ENCODE results near the gene DNAJC3.
"Not testable (repeated sequence)": the region's sequence is repeated elsewhere in the genome, so short reads cannot be mapped to it uniquely, and the experiment has no call there.

Gene DNAJC3

DNA sequence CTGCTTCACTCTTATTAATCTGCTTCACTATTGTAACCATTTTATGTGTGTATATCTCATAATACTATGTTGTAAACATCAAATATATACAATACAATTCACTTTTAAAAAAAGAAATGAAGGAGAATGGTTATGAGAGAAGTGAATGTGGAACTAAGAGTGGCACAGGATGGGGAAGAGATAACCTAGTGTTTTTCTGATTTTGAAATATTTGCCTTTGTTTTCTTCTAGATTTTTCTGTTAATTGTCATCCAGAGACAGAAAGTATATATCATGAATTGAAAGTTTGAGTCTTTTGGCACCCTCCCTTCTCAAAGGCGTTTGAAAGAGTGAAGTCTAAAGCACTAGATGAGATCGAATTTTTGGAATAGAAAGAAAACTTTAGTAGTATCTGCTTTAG lies 2.8 kb downstream of the DNAJC3 start:
- no peak overlapping the region for H3K4me3 ChIP-seq (ENCODE audit: low read length in 2 of 2)
- no peaks in the 10 kb centered on the region for H3K36me3 ChIP-seq (replicated peaks in 1 of 2; ENCODE audit: control insufficient read depth in 2 of 2, insufficient read depth in 2 of 2, low read length in 2 of 2)
- no peak overlapping the region for H3K18ac ChIP-seq (ENCODE audit: low read length)
- H3K9me3 ChIP-seq (replicated peaks in 1 of 2; ENCODE audit: control insufficient read depth in 2 of 2, insufficient read depth in 1 of 2, low read depth in 1 of 2, low read length in 2 of 2), result peaks cover 0 to 3% of the 10 kb centered on the region in 2 donors
- no peak overlapping the region for H2AK5ac ChIP-seq (ENCODE audit: low read depth, low read length)
- no peak overlapping the region for H2BK15ac ChIP-seq (ENCODE audit: low read length)
- H2BK120ac ChIP-seq (ENCODE audit: low read depth, low read length), result no peak overlapping the region
- peaks cover 2 to 7% of the 10 kb centered on the region in 2 donors for H3K4me1 ChIP-seq (ENCODE audit: control insufficient read depth in 2 of 2, insufficient read depth in 1 of 2, low read depth in 1 of 2, low read length in 2 of 2)
- no peak overlapping the region for H3K4ac ChIP-seq (ENCODE audit: low read length)
- H3K27me3 ChIP-seq (ENCODE audit: control insufficient read depth in 3 of 3, insufficient read depth in 3 of 3, low read depth in 1 of 3, low read length in 3 of 3), result no peaks in the 10 kb centered on the region
- no CpG with 5 or more reads among the region's 2 CpGs for WGBS, 2 donors (ENCODE audit: extremely low coverage in 2 of 2, insufficient read length in 2 of 2, insufficient replicate concordance in 1 of 2)
- no peak overlapping the region for H4K91ac ChIP-seq (ENCODE audit: low read depth, low read length, poor library complexity)
- H4K8ac ChIP-seq (ENCODE audit: low read depth, low read length), result no peak overlapping the region
- no peaks in the 10 kb centered on the region for H3K79me1 ChIP-seq (ENCODE audit: low read depth, low read length)
- H3K27ac ChIP-seq (replicated peaks; ENCODE audit: low read length), result no peak overlapping the region
- no peak overlapping the region for H2BK5ac ChIP-seq (ENCODE audit: low read length)
- H2BK12ac ChIP-seq (ENCODE audit: low read length), result no peak overlapping the region
- H3K4me2 ChIP-seq (ENCODE audit: insufficient read depth, low read length, poor library complexity, severe bottlenecking), result no peak overlapping the region
- H2AFZ ChIP-seq (ENCODE audit: low read length), result no peak overlapping the region
- H3K9ac ChIP-seq (ENCODE audit: low read depth, low read length, poor library complexity), result no peak overlapping the region
- no peak overlapping the region for H3K14ac ChIP-seq (ENCODE audit: low read length)
- DNase-seq (ENCODE audit: low spot score), result no peak
- H3K23ac ChIP-seq (ENCODE audit: low read depth, low read length, poor library complexity), result no peak overlapping the region

DNA sequence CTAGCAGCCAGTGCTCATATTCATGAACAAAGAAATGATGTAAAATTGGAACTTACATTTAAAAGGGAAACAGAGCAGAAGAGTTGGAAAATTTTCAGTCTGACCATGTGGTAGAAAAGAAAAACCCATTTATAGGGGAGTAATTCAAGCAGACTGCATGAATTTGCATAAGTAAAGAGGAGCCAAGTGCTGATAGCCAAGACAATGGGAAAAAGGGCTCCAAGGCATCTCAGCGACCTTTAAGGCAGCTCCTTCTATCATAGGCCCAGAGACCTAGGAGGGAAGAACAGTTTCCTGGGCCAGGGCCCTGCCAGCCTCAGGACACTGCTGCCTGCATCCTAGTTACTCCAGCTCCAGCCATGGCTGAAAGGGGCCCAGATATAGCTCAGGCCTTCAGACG lies 7.5 kb downstream of the DNAJC3 start:
- no peak overlapping the region for H2BK5ac ChIP-seq (ENCODE audit: low read length)
- H2BK15ac ChIP-seq (ENCODE audit: low read length), result no peak overlapping the region
- no peak overlapping the region for H3K4ac ChIP-seq (ENCODE audit: low read length)
- H4K8ac ChIP-seq (ENCODE audit: low read depth, low read length), result no peak overlapping the region
- DNase-seq (ENCODE audit: low spot score), result no peak
- H2AFZ ChIP-seq (ENCODE audit: low read length), result no peak overlapping the region
- H3K9me3 ChIP-seq (replicated peaks in 1 of 2; ENCODE audit: control insufficient read depth in 2 of 2, insufficient read depth in 1 of 2, low read depth in 1 of 2, low read length in 2 of 2), result peaks cover 0 to 6% of the 10 kb centered on the region in 2 donors
- no CpG with 5 or more reads among the region's 2 CpGs for WGBS, 2 donors (ENCODE audit: extremely low coverage in 2 of 2, insufficient read length in 2 of 2, insufficient replicate concordance in 1 of 2)
- no peak overlapping the region for H3K27ac ChIP-seq (replicated peaks; ENCODE audit: low read length)
- H3K18ac ChIP-seq (ENCODE audit: low read length), result no peak overlapping the region
- H3K23ac ChIP-seq (ENCODE audit: low read depth, low read length, poor library complexity), result no peak overlapping the region
- peaks cover 4% of the 10 kb centered on the region for H3K79me1 ChIP-seq (ENCODE audit: low read depth, low read length)
- H3K27me3 ChIP-seq (ENCODE audit: control insufficient read depth in 3 of 3, insufficient read depth in 3 of 3, low read depth in 1 of 3, low read length in 3 of 3), result no peaks in the 10 kb centered on the region
- no peak overlapping the region for H3K4me2 ChIP-seq (ENCODE audit: insufficient read depth, low read length, poor library complexity, severe bottlenecking)
- no peak overlapping the region for H3K9ac ChIP-seq (ENCODE audit: low read depth, low read length, poor library complexity)
- H2BK120ac ChIP-seq (ENCODE audit: low read depth, low read length), result no peak overlapping the region
- H2BK12ac ChIP-seq (ENCODE audit: low read length), result no peak overlapping the region
- no peak overlapping the region for H3K14ac ChIP-seq (ENCODE audit: low read length)
- no peak overlapping the region for H2AK5ac ChIP-seq (ENCODE audit: low read depth, low read length)
- H4K91ac ChIP-seq (ENCODE audit: low read depth, low read length, poor library complexity), result no peak overlapping the region
- no peaks in the 10 kb centered on the region for H3K36me3 ChIP-seq (replicated peaks in 1 of 2; ENCODE audit: control insufficient read depth in 2 of 2, insufficient read depth in 2 of 2, low read length in 2 of 2)
- H3K4me3 ChIP-seq (ENCODE audit: low read length in 2 of 2), result no peak overlapping the region
- no peaks in the 10 kb centered on the region for H3K4me1 ChIP-seq (ENCODE audit: control insufficient read depth in 2 of 2, insufficient read depth in 1 of 2, low read depth in 1 of 2, low read length in 2 of 2)

DNA sequence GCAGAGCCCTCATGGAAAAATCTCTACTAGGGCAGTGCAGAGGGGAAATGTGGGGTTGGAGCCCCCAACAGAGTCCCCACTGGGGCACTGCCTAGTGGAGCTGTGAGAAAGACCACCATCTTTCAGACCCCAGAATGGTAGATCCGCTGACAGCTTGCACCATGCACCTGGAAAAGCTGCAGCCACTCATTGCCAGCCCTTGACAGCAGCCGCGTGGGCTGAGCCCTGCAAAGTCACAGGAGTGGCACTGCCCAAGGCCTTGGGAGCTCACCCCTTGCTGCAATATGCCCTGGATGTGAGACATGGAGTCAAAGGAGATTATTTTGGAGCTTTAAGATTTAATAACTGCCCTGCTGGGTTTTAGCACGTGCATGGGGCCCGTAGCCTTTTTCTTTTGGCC lies 8.0 kb downstream of the DNAJC3 start:
- H3K4me3 ChIP-seq (ENCODE audit: low read length in 2 of 2); H3K4ac ChIP-seq (ENCODE audit: low read length); H3K9ac ChIP-seq (ENCODE audit: low read depth, low read length, poor library complexity); H3K4me1 ChIP-seq (ENCODE audit: control insufficient read depth in 2 of 2, insufficient read depth in 1 of 2, low read depth in 1 of 2, low read length in 2 of 2); H4K91ac ChIP-seq (ENCODE audit: low read depth, low read length, poor library complexity); H2AFZ ChIP-seq (ENCODE audit: low read length); DNase-seq (ENCODE audit: low spot score); H3K23ac ChIP-seq (ENCODE audit: low read depth, low read length, poor library complexity); H3K14ac ChIP-seq (ENCODE audit: low read length); H2BK12ac ChIP-seq (ENCODE audit: low read length); H3K9me3 ChIP-seq (replicated peaks in 1 of 2; ENCODE audit: control insufficient read depth in 2 of 2, insufficient read depth in 1 of 2, low read depth in 1 of 2, low read length in 2 of 2); H3K18ac ChIP-seq (ENCODE audit: low read length); H3K36me3 ChIP-seq (replicated peaks in 1 of 2; ENCODE audit: control insufficient read depth in 2 of 2, insufficient read depth in 2 of 2, low read length in 2 of 2); H3K27me3 ChIP-seq (ENCODE audit: control insufficient read depth in 3 of 3, insufficient read depth in 3 of 3, low read depth in 1 of 3, low read length in 3 of 3); H2AK5ac ChIP-seq (ENCODE audit: low read depth, low read length); H3K4me2 ChIP-seq (ENCODE audit: insufficient read depth, low read length, poor library complexity, severe bottlenecking); H3K27ac ChIP-seq (replicated peaks; ENCODE audit: low read length); H3K79me1 ChIP-seq (ENCODE audit: low read depth, low read length); H2BK5ac ChIP-seq (ENCODE audit: low read length); H4K8ac ChIP-seq (ENCODE audit: low read depth, low read length); H2BK120ac ChIP-seq (ENCODE audit: low read depth, low read length); H2BK15ac ChIP-seq (ENCODE audit: low read length): not testable (repeated sequence)
- no CpG with 5 or more reads among the region's 5 CpGs for WGBS, 2 donors (ENCODE audit: extremely low coverage in 2 of 2, insufficient read length in 2 of 2, insufficient replicate concordance in 1 of 2)

DNA sequence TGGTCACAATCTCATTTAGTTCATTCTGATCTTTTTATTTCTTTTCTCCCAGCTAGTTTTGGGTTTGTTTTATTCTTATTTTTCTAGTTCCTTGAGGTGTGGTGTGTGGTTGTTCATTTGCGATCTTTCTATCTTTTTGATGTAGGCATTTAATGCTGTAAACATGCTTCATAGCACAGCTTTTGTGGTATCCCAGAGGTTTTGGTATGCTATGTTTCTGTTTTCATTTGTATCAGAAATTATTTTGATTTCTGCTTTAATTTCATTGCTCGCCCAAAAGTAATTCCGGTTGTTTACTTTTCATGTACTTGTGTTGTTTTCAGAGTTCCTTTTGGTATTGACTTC lies 12.6 kb downstream of the DNAJC3 start:
- Histone ChIP-seq H3K27ac (replicated peaks; ENCODE audit: low read length) (no peak overlapping the region), H2AK5ac (ENCODE audit: low read depth, low read length) (no peak overlapping the region), H3K4me3 (ENCODE audit: low read length in 2 of 2) (no peak overlapping the region), H2BK12ac (ENCODE audit: low read length) (no peak overlapping the region), H3K79me1 (ENCODE audit: low read depth, low read length) (peaks cover 4% of the 10 kb centered on the region), H2AFZ (ENCODE audit: low read length) (no peak overlapping the region), H2BK5ac (ENCODE audit: low read length) (no peak overlapping the region), H4K8ac (ENCODE audit: low read depth, low read length) (no peak overlapping the region), H3K9me3 (replicated peaks in 1 of 2; ENCODE audit: control insufficient read depth in 2 of 2, insufficient read depth in 1 of 2, low read depth in 1 of 2, low read length in 2 of 2) (peaks cover 0 to 7% of the 10 kb centered on the region in 2 donors), H3K27me3 (ENCODE audit: control insufficient read depth in 3 of 3, insufficient read depth in 3 of 3, low read depth in 1 of 3, low read length in 3 of 3) (no peaks in the 10 kb centered on the region), H3K4me1 (ENCODE audit: control insufficient read depth in 2 of 2, insufficient read depth in 1 of 2, low read depth in 1 of 2, low read length in 2 of 2) (no peaks in the 10 kb centered on the region), H2BK15ac (ENCODE audit: low read length) (no peak overlapping the region), H4K91ac (ENCODE audit: low read depth, low read length, poor library complexity) (no peak overlapping the region), H3K23ac (ENCODE audit: low read depth, low read length, poor library complexity) (no peak overlapping the region), H3K14ac (ENCODE audit: low read length) (no peak overlapping the region), H3K4ac (ENCODE audit: low read length) (no peak overlapping the region), H3K36me3 (replicated peaks in 1 of 2; ENCODE audit: control insufficient read depth in 2 of 2, insufficient read depth in 2 of 2, low read length in 2 of 2) (no peaks in the 10 kb centered on the region), H3K18ac (ENCODE audit: low read length) (no peak overlapping the region), H3K4me2 (ENCODE audit: insufficient read depth, low read length, poor library complexity, severe bottlenecking) (no peak overlapping the region), H2BK120ac (ENCODE audit: low read depth, low read length) (no peak overlapping the region), H3K9ac (ENCODE audit: low read depth, low read length, poor library complexity) (no peak overlapping the region)
- WGBS, 2 donors (ENCODE audit: extremely low coverage in 2 of 2, insufficient read length in 2 of 2, insufficient replicate concordance in 1 of 2), result no CpG with 5 or more reads among the region's 3 CpGs
- DNase-seq (ENCODE audit: low spot score), result no peak

All from neuronal stem cell (in vitro differentiated cells).